HEK293T (cell line): ENCODE data around the gene CFAP161.

Source experiments
- ARNT ChIP-seq: fragments of 450-650 bp; IDR thresholded peaks from 2 replicates; pipeline ENCODE4 v1.6.1; 2017; ENCODE audit warnings: mild to moderate bottlenecking
- BHLHE40 ChIP-seq: fragments of 450-650 bp; IDR thresholded peaks from 2 replicates; pipeline ENCODE4 v1.6.1; 2016; ENCODE audit warnings: mild to moderate bottlenecking, moderate library complexity, borderline replicate concordance
- FOXA1 ChIP-seq: fragments of 450-650 bp; IDR thresholded peaks from 2 replicates; pipeline ENCODE4 v1.6.1; 2016; ENCODE audit warnings: mild to moderate bottlenecking
- FOXM1 ChIP-seq: fragments of 450-650 bp; IDR thresholded peaks from 2 replicates; pipeline ENCODE4 v1.6.1; 2017; ENCODE audit warnings: mild to moderate bottlenecking, borderline replicate concordance
- HDGF ChIP-seq: fragments of 450-650 bp; IDR thresholded peaks from 2 replicates; pipeline ENCODE4 v1.6.1; 2017; ENCODE audit warnings: antibody characterized with exemption, borderline replicate concordance
- LEF1 ChIP-seq: fragments of 450-650 bp; IDR thresholded peaks from 2 replicates; pipeline ENCODE4 v1.6.1; 2017; ENCODE audit warnings: mild to moderate bottlenecking, borderline replicate concordance
- NFRKB ChIP-seq: fragments of 450-650 bp; IDR thresholded peaks from 2 replicates; pipeline ENCODE4 v1.6.1; 2016; ENCODE audit warnings: mild to moderate bottlenecking, moderate library complexity
- SP1 ChIP-seq: fragments of 450-650 bp; IDR thresholded peaks from 2 replicates; pipeline ENCODE4 v1.6.1; 2017
- SUZ12 ChIP-seq: fragments of 450-650 bp; IDR thresholded peaks from 2 replicates; pipeline ENCODE4 v1.6.1; 2016; ENCODE audit warnings: mild to moderate bottlenecking
- TARDBP ChIP-seq: fragments of 450-650 bp; IDR thresholded peaks from 2 replicates; pipeline ENCODE4 v1.6.1; 2016
- ZNF384 ChIP-seq: fragments of 450-650 bp; IDR thresholded peaks from 2 replicates; pipeline ENCODE4 v1.6.1; 2016

- TF ChIP-seq TARDBP (no peak), NFRKB (no peak), ARNT (no peak), HDGF (no peak), BHLHE40 (no peak), LEF1 (no peak), ZNF384 (no peak), SP1 (no peak), FOXM1 (no peak), FOXA1 (no peak), SUZ12 (no peak)
These were observed 60.7 kb downstream of the CFAP161 start for GRCh38 chr15:81194723-81195122.
